ENCODE data around the gene CHADL. TPM values are rescaled to one million over a fixed set of nuclear protein-coding genes. Genes with fewer than 3 reads are reported as not detected.

CHADL gene
- total RNA-seq, 4 donors from 2014 or later: 5.9 to 12.6 (median 7.4) TPM

DNA sequence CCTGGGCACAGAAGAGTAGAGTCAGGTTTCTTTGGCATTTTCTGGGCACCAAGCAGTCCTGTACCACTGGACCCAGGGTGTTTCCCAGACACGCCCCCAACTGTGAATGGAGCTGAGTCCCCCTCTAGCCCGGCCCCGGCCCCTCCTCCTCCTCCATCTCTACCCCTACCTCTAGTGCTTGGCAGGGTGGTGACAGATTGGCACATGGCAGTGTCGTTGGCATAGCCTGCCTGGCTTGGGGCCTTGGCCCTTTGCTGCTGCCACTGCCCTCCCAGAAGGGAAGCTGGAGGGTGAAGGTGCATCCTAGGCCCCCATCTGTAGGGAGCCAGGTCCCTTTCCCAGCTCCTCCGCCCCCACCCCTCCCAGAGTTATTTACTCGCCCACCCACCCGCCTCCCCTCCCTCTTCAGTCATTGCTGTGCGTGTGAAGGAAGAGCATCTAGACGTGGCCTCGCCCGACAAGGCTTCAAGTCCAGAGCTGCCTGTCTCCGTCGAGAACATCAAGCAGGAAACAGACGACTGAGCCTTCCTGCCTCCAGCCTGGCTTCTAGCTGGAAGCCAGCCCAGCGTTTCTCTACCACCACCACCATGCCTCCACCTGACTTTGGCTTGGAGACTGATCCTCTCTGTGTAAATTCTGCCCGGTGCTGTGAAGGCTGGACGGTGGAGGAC lies 10.9 kb downstream of the CHADL start:
- no peak for ATAC-seq
- 100% methylated on average over 1 of the region's 17 CpGs; no CpG with 5 or more reads in 1 of the 2 donors for WGBS, 2 donors (ENCODE audit: low coverage in 1 of 2)
- TF ChIP-seq, protein P1, sequence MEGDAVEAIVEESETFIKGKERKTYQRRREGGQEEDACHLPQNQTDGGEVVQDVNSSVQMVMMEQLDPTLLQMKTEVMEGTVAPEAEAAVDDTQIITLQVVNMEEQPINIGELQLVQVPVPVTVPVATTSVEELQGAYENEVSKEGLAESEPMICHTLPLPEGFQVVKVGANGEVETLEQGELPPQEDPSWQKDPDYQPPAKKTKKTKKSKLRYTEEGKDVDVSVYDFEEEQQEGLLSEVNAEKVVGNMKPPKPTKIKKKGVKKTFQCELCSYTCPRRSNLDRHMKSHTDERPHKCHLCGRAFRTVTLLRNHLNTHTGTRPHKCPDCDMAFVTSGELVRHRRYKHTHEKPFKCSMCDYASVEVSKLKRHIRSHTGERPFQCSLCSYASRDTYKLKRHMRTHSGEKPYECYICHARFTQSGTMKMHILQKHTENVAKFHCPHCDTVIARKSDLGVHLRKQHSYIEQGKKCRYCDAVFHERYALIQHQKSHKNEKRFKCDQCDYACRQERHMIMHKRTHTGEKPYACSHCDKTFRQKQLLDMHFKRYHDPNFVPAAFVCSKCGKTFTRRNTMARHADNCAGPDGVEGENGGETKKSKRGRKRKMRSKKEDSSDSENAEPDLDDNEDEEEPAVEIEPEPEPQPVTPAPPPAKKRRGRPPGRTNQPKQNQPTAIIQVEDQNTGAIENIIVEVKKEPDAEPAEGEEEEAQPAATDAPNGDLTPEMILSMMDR (IDR thresholded peaks at IDR 0.05): no peak
- no peak for TF ChIP-seq POLR2AphosphoS5 (IDR thresholded peaks at IDR 0.05)
- TF ChIP-seq EP300 (IDR thresholded peaks at IDR 0.05): no peak
- no peak for TF ChIP-seq POLR2A (IDR thresholded peaks at IDR 0.05)
- peaks cover 0 to 70% of the 10 kb centered on the region in 2 donors for H3K36me3 ChIP-seq
- no peak overlapping the region for H3K27ac ChIP-seq
- H3K4me3 ChIP-seq: no peak overlapping the region
- H3K27me3 ChIP-seq: no peaks in the 10 kb centered on the region
- no peaks in the 10 kb centered on the region for H3K9me3 ChIP-seq
- no peaks in the 10 kb centered on the region for H3K4me1 ChIP-seq

DNA sequence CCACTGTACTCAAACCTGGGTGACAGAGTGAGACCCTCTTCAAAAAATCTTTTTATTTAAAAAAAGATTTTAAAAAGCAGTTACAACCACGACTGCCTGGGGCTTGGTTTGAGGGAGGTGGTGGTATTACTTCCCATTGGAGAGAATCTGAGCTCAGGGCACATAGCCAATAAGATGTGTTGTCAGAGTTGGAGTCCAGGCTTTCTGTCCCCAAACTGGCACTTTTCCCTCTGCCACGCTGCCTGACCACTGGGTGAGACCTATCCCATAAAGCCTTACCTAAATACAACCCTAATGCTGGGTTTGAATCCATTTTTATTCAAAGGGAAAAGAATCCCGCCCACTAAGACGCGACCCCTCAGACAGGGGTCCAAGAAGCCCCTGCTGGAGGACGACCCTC lies 11.5 kb downstream of the CHADL start:
- ATAC-seq: no peak
- no peaks in the 10 kb centered on the region for H3K27me3 ChIP-seq
- no peaks in the 10 kb centered on the region for H3K4me1 ChIP-seq
- no peaks in the 10 kb centered on the region for H3K9me3 ChIP-seq
- no peak overlapping the region for H3K27ac ChIP-seq
- TF ChIP-seq EP300 (IDR thresholded peaks at IDR 0.05) (no peak), POLR2A (IDR thresholded peaks at IDR 0.05) (no peak), POLR2AphosphoS5 (IDR thresholded peaks at IDR 0.05) (no peak)
- TF ChIP-seq, protein P1 (IDR thresholded peaks at IDR 0.05): no peak
- peaks cover 0 to 77% of the 10 kb centered on the region in 2 donors for H3K36me3 ChIP-seq
- no peak overlapping the region for H3K4me3 ChIP-seq
- 66% methylated on average over 2 of the region's 6 CpGs; no CpG with 5 or more reads in 1 of the 2 donors for WGBS, 2 donors (ENCODE audit: low coverage in 1 of 2)

DNA sequence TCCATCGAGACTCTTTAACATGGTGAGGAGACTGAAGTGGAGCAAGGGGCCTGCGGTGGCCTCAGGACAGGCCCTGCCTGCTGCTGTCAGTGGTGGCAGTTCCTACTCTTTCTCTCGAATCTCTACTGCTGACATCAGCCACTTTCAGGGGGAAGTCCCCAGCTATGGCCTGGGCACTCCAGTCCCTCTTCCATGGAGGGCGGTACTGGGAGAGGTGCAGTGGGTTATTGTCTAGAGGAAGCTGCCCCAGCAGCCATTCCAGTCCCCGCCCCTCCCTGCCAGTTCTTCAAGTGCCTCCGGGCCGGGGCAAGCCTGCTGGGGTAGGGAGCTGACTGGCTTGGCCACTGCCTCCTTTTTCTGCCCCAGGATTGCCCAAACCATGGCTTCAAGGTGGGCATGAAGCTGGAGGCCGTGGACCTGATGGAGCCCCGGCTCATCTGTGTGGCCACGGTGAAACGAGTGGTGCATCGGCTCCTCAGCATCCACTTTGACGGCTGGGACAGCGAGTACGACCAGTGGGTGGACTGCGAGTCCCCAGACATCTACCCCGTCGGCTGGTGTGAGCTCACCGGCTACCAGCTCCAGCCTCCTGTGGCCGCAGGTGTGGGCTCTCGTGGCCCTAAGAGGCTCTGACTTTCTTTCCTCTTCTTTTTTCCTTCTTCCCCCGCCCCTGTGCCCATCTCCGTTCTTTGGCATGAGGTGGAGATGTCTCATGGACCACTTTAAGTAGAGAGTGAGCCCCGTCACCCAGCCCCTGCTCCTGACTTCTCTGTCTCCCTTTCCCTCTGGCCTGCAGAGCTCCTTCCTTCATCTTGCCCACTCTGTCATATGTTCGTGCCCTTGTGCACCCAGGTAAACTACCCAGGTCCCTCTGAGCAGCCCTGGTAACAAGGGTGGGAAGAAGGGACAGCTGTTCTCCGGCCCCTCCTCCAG lies 13.7 kb downstream of the CHADL start:
- H3K4me3 ChIP-seq: no peak overlapping the region
- no peaks in the 10 kb centered on the region for H3K4me1 ChIP-seq
- H3K27me3 ChIP-seq: no peaks in the 10 kb centered on the region
- TF ChIP-seq POLR2A (IDR thresholded peaks at IDR 0.05) (no peak), EP300 (IDR thresholded peaks at IDR 0.05) (no peak)
- TF ChIP-seq, protein P1 (IDR thresholded peaks at IDR 0.05): no peak
- ATAC-seq: peak; percentile 50
- peaks cover 0 to 99% of the 10 kb centered on the region in 2 donors for H3K36me3 ChIP-seq
- no peaks in the 10 kb centered on the region for H3K9me3 ChIP-seq
- WGBS, 2 donors (ENCODE audit: low coverage in 1 of 2): 88 to 100% methylated on average over 3 to 14 of the region's 26 CpGs
- no peak overlapping the region for H3K27ac ChIP-seq

DNA sequence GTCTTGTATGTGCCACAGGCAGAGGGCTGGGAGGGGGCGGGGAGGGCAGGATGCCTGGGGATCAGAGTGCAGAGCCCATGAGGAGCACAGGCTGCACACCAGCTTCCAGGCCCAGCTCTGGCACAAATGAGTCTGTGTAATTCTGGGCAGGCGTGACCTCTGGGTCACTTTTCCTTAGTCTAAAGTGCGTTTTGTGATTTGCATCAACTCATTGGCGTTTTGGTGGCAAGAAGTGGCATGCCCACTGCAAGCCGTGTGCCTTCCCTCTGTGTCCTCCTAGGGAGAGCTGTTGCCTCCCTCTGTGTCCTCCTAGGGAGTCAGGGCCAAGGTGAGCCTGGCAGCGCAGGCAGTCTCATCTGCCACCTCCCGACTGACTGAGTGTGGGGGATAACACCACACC lies 17.2 kb downstream of the CHADL start:
- Histone ChIP-seq H3K4me3 (no peak overlapping the region), H3K27ac (no peak overlapping the region), H3K4me1 (no peaks in the 10 kb centered on the region), H3K9me3 (no peaks in the 10 kb centered on the region), H3K27me3 (no peaks in the 10 kb centered on the region), H3K36me3 (peaks cover 0 to 96% of the 10 kb centered on the region in 2 donors)
- no peak for ATAC-seq
- no CpG with 5 or more reads among the region's 7 CpGs for WGBS, 2 donors (ENCODE audit: low coverage in 1 of 2)
- TF ChIP-seq, protein P1 (IDR thresholded peaks at IDR 0.05): no peak
- TF ChIP-seq POLR2A (IDR thresholded peaks at IDR 0.05): no peak
- TF ChIP-seq EP300 (IDR thresholded peaks at IDR 0.05): no peak
- no peak for TF ChIP-seq POLR2AphosphoS5 (IDR thresholded peaks at IDR 0.05)
